Suprapubic skin (tissue), 4 donors: ENCODE measurements around the gene LARP4.

Experiments used
- CTCF ChIP-seq, 2 donors: fragments of 200-600 bp in 1 of 2; fragments of 450-650 bp in 1 of 2; sonication (generic) in 1 of 2; IDR thresholded peaks; one replicate each; pipeline ENCODE4 v1.5.1; 2016 to 2019; ENCODE audit warnings: antibody characterized with exemption in 2 of 2, mild to moderate bottlenecking in 1 of 2, moderate library complexity in 1 of 2
- EP300 ChIP-seq: sonication (generic); formaldehyde crosslinking; IDR thresholded peaks from one replicate; pipeline ENCODE4 v1.6.1; 2017; ENCODE audit warnings: antibody characterized with exemption
- POLR2A ChIP-seq, 2 donors: fragments of 450-650 bp; IDR thresholded peaks; one replicate each; pipeline ENCODE4 v1.6.1; 2017; ENCODE audit warnings: antibody characterized with exemption in 2 of 2, mild to moderate bottlenecking in 2 of 2, moderate library complexity in 2 of 2
- POLR2AphosphoS5 ChIP-seq, 3 donors: sonication (generic); formaldehyde crosslinking; IDR thresholded peaks; one replicate each; pipeline ENCODE4 v1.6.1; 2017; ENCODE audit warnings: antibody characterized with exemption in 3 of 3

- no peak for TF ChIP-seq CTCF (IDR thresholded peaks at IDR 0.05)
- TF ChIP-seq POLR2AphosphoS5 (IDR thresholded peaks at IDR 0.05) = no peak
- TF ChIP-seq EP300 = no peak
- no peak for TF ChIP-seq POLR2A (IDR thresholded peaks at IDR 0.05)
Measured at GRCh38 chr12:50507930-50508329, 107.2 kb downstream of the LARP4 start.
